Transverse colon (tissue), 4 donors: ENCODE results near the gene PSMC3. TPM values are rescaled to one million over a fixed set of nuclear protein-coding genes. Genes with fewer than 3 reads are reported as not detected.

Experiments
- DNase-seq: peaks from one replicate; pipeline ENCODE4 v3.0.0-alpha.2; 2019
- H3K27ac ChIP-seq, 4 donors: fragments of 200-600 bp; sonication (generic); 2 replicates each; pipeline ENCODE4 v1.5.1; 2016 to 2018; ENCODE audit warnings: inconsistent platforms in 4 of 4
- H3K27me3 ChIP-seq: fragments of 200-600 bp; sonication (generic); 2 replicates; pipeline ENCODE4 v1.5.1; 2017; ENCODE audit warnings: inconsistent platforms
- H3K36me3 ChIP-seq, 4 donors: fragments of 200-600 bp; sonication (generic); 2 replicates each; pipeline ENCODE4 v1.5.1; 2017 to 2019; ENCODE audit warnings: inconsistent platforms in 4 of 4
- H3K4me1 ChIP-seq, 4 donors: fragments of 200-600 bp; sonication (generic); 2 replicates each; pipeline ENCODE4 v1.5.1; 2017 to 2020; ENCODE audit warnings: inconsistent platforms in 4 of 4
- H3K4me3 ChIP-seq, 4 donors: fragments of 200-600 bp; sonication (generic); 1 replicate in 1 of 4; 2 replicates in 3 of 4; pipeline versions ENCODE4 v1.5.1 to v1.6.1; 2017 to 2019; ENCODE audit warnings: inconsistent platforms in 4 of 4
- H3K9me3 ChIP-seq, 2 donors: fragments of 200-600 bp; sonication (generic); 2 replicates each; pipeline ENCODE4 v1.5.1; 2017 to 2019; ENCODE audit warnings: inconsistent platforms in 2 of 2
- EP300 ChIP-seq: sonication (generic); formaldehyde crosslinking; IDR thresholded peaks from one replicate; pipeline ENCODE4 v1.6.1; 2017; ENCODE audit warnings: antibody characterized with exemption, low read depth
- POLR2A ChIP-seq: fragments of 450-650 bp; IDR thresholded peaks from one replicate; pipeline ENCODE4 v1.6.1; 2016; ENCODE audit warnings: antibody characterized with exemption, mild to moderate bottlenecking, moderate library complexity
- POLR2AphosphoS5 ChIP-seq, 3 donors: sonication (generic); formaldehyde crosslinking; IDR thresholded peaks; one replicate each; pipeline ENCODE4 v1.6.1; 2016; ENCODE audit warnings: antibody characterized with exemption in 3 of 3
- WGBS, 2 donors: methylation state at CpG; one replicate each; pipeline ENCODE4 v1.1.5; 2018; ENCODE audit warnings: low coverage in 1 of 2; 5-methylcytosine and 5-hydroxymethylcytosine counted together
- in situ Hi-C, 4 donors: fragments of 200-750 bp; cut with MboI; loops; one replicate each; pipeline versions ENCODE4 v1.15.0 to v1.15.1; 2017; ENCODE audit warnings: low sequenced_read_pairs in 3 of 4, low pct_ligation_motif_present in 1 of 4, low pct_unique_long_range_greater_than_20kb in 1 of 4
- intact Hi-C: fragments of 100-400 bp; cut with DNase I; formaldehyde crosslinking; loops from one replicate; pipeline ENCODE4 v1.15.1; 2023; ENCODE audit warnings: low total_unique reads
- total RNA-seq, 4 donors: library from RNA; depleted of rRNA; stranded (reverse); fragments of >200 nt; gene quantifications; one replicate each; pipeline ENCODE4 v1.1.0, GENCODE V29; 2016
- TF ChIP-seq, protein P1 (sequence below), 5 experiments: fragments of 200-600 bp in 3 of 5; fragments of 450-650 bp in 2 of 5; sonication (generic) in 3 of 5; IDR thresholded peaks; 1 replicate in 2 of 5; 2 replicates in 3 of 5; pipeline ENCODE4 v1.5.1; 2016 to 2017; ENCODE audit warnings: antibody characterized with exemption in 5 of 5, inconsistent platforms in 3 of 5, mild to moderate bottlenecking in 2 of 5, moderate library complexity in 1 of 5

PSMC3 gene
- total RNA-seq, 4 donors from 2014 or later = 56.5 to 252 (median 91.4) TPM

GRCh38 chr11:47453365-47453764 is 27.1 kb upstream of the PSMC3 start:
- Histone ChIP-seq H3K27ac (no peak overlapping the region), H3K27me3 (no peaks in the 10 kb centered on the region)
- WGBS, 2 donors = 92 to 100% methylated on average over 2 to 8 of the region's 8 CpGs

GRCh38 chr11:47451990-47452389 is 25.8 kb upstream of the PSMC3 start:
- no peaks in the 10 kb centered on the region for H3K27me3 ChIP-seq
- DNase-seq = no peak
- in situ Hi-C loops = loop anchor here in 1 of 4 donors (25.0 kb wide), 1 partner anchor 110 kb away; the partner anchor contains the start of genes CELF1 and PTPMT1
- H3K4me1 ChIP-seq = peaks cover 0 to 3% (median 0%) of the 10 kb centered on the region in 4 donors
- 86 to 93% methylated on average over 1 to 4 of the region's 4 CpGs for WGBS, 2 donors
- no peaks in the 10 kb centered on the region for H3K9me3 ChIP-seq
- intact Hi-C loops = loop anchor here (5.0 kb wide), 1 partner anchor 75 kb away; the partner anchor contains the start of gene SPI1
- no peak for TF ChIP-seq POLR2AphosphoS5 (IDR thresholded peaks at IDR 0.05)
- TF ChIP-seq POLR2A = no peak
- no peak for TF ChIP-seq EP300
- TF ChIP-seq, protein P1, sequence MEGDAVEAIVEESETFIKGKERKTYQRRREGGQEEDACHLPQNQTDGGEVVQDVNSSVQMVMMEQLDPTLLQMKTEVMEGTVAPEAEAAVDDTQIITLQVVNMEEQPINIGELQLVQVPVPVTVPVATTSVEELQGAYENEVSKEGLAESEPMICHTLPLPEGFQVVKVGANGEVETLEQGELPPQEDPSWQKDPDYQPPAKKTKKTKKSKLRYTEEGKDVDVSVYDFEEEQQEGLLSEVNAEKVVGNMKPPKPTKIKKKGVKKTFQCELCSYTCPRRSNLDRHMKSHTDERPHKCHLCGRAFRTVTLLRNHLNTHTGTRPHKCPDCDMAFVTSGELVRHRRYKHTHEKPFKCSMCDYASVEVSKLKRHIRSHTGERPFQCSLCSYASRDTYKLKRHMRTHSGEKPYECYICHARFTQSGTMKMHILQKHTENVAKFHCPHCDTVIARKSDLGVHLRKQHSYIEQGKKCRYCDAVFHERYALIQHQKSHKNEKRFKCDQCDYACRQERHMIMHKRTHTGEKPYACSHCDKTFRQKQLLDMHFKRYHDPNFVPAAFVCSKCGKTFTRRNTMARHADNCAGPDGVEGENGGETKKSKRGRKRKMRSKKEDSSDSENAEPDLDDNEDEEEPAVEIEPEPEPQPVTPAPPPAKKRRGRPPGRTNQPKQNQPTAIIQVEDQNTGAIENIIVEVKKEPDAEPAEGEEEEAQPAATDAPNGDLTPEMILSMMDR (IDR thresholded peaks at IDR 0.05) = no peak
- no peaks in the 10 kb centered on the region for H3K36me3 ChIP-seq
- no peak overlapping the region for H3K4me3 ChIP-seq
- no peak overlapping the region for H3K27ac ChIP-seq

More at GRCh38 chr11:47453365-47453764, 27.1 kb upstream of the PSMC3 start:
- in situ Hi-C loops (loop anchor here in 1 of 4 donors (25.0 kb wide), 1 partner anchor 109 kb away; the partner anchor contains the start of genes CELF1 and PTPMT1), intact Hi-C loops (loop anchor here (5.0 kb wide), 1 partner anchor 76 kb away; the partner anchor contains the start of gene SPI1)
- no peaks in the 10 kb centered on the region for H3K36me3 ChIP-seq
- H3K9me3 ChIP-seq = no peaks in the 10 kb centered on the region
- peaks cover 0 to 3% (median 0%) of the 10 kb centered on the region in 4 donors for H3K4me1 ChIP-seq
- no peak for DNase-seq
- TF ChIP-seq, protein P1 (IDR thresholded peaks at IDR 0.05) = no peak
- TF ChIP-seq POLR2A = no peak
- no peak for TF ChIP-seq EP300
- TF ChIP-seq POLR2AphosphoS5 (IDR thresholded peaks at IDR 0.05) = no peak
- no peak overlapping the region for H3K4me3 ChIP-seq

GRCh38 chr11:47451436-47451835 is 25.2 kb upstream of the PSMC3 start:
- intact Hi-C loops = loop anchor here (5.0 kb wide), 1 partner anchor 74 kb away; the partner anchor contains the start of gene SPI1
- Histone ChIP-seq H3K36me3 (no peaks in the 10 kb centered on the region), H3K9me3 (no peaks in the 10 kb centered on the region), H3K4me3 (no peak overlapping the region), H3K27ac (no peak overlapping the region), H3K4me1 (peaks cover 0 to 3% (median 0%) of the 10 kb centered on the region in 4 donors), H3K27me3 (no peaks in the 10 kb centered on the region)
- no peak for TF ChIP-seq POLR2AphosphoS5 (IDR thresholded peaks at IDR 0.05)
- TF ChIP-seq POLR2A = no peak
- no peak for TF ChIP-seq EP300
- TF ChIP-seq, protein P1 (IDR thresholded peaks at IDR 0.05) = no peak
- DNase-seq = no peak
- 80 to 88% methylated on average over 1 to 4 of the region's 4 CpGs for WGBS, 2 donors
- in situ Hi-C loops = loop anchor here in 1 of 4 donors (25.0 kb wide), 1 partner anchor 111 kb away; the partner anchor contains the start of genes CELF1 and PTPMT1

DNA sequence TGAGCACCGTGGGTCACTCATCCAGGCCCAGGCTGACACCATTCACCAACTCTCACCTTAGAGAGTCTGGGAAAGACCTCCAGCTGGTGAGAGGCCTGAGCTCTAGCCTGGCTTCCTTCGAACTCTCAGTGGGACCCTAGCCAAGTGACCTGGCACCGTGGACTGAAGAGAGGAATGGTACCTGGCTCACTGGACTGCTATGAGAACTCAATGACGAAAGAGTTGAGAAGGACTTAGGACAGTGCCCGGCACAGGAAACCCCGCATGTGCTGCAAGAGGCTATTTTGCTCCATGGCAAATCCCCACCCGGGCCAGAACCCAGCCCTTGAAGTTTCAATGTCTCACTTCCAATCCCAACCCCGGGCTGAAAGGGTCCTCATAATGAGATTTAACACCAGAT is 23.3 kb upstream of the PSMC3 start:
- Histone ChIP-seq H3K4me1 (peaks cover 0 to 3% (median 0%) of the 10 kb centered on the region in 4 donors), H3K27me3 (no peaks in the 10 kb centered on the region), H3K9me3 (no peaks in the 10 kb centered on the region), H3K36me3 (no peaks in the 10 kb centered on the region), H3K27ac (no peak overlapping the region), H3K4me3 (no peak overlapping the region)
- in situ Hi-C loops = no loop called here
- WGBS, 2 donors = 89% methylated on average over 8 of the region's 8 CpGs; no CpG with 5 or more reads in 1 of the 2 donors
- DNase-seq = no peak
- TF ChIP-seq POLR2A = no peak
- TF ChIP-seq POLR2AphosphoS5 (IDR thresholded peaks at IDR 0.05) = no peak
- TF ChIP-seq, protein P1 (IDR thresholded peaks at IDR 0.05) = no peak
- TF ChIP-seq EP300 = no peak
- intact Hi-C loops = no loop called here
